C4-2B (cell line): ENCODE measurements around the gene NAV3.

ENCODE experiments used
- ZFX ChIP-seq: fragments of 450-650 bp; IDR thresholded peaks from 2 replicates; pipeline ENCODE4 v1.6.1; 2017
- TF ChIP-seq, protein P1 (sequence below): fragments of 450-650 bp; conservative IDR thresholded peaks from 2 replicates; pipeline ENCODE4 v1.5.1; 2017; ENCODE audit warnings: mild to moderate bottlenecking

DNA sequence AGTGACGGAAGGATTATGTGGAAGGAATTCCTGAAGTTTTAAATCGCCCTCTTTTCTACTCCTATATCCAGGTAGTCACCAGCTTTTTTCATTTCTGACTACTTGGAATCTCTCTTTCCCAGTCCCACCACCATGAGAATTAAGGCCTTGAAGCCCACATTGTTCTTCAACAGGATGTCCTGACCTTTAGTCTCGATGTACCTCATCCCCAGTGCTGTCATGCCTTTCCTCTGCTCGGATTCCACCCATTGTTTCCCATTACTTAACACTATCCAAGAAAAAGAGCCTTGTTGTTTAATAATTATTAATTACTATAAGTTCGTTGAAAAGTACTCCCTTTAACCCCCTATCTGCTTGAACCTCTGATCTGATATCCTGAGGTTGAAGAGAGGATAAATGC is 44.0 kb upstream of the NAV3 start:
- TF ChIP-seq, protein P1, sequence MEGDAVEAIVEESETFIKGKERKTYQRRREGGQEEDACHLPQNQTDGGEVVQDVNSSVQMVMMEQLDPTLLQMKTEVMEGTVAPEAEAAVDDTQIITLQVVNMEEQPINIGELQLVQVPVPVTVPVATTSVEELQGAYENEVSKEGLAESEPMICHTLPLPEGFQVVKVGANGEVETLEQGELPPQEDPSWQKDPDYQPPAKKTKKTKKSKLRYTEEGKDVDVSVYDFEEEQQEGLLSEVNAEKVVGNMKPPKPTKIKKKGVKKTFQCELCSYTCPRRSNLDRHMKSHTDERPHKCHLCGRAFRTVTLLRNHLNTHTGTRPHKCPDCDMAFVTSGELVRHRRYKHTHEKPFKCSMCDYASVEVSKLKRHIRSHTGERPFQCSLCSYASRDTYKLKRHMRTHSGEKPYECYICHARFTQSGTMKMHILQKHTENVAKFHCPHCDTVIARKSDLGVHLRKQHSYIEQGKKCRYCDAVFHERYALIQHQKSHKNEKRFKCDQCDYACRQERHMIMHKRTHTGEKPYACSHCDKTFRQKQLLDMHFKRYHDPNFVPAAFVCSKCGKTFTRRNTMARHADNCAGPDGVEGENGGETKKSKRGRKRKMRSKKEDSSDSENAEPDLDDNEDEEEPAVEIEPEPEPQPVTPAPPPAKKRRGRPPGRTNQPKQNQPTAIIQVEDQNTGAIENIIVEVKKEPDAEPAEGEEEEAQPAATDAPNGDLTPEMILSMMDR = no peak
- TF ChIP-seq ZFX = no peak
